ENCODE measurements around the gene LMBRD1. TPM values are rescaled to one million over a fixed set of nuclear protein-coding genes. Genes with fewer than 3 reads are reported as not detected.
"Not testable (repeated sequence)": the region's sequence is repeated elsewhere in the genome, so short reads cannot be mapped to it uniquely, and the experiment has no call there.

LMBRD1 gene
- total RNA-seq, 1 donor from 2014 or later, result 68.8 TPM

- peak; percentile 67 for DNase-seq
These were observed 653 bp downstream of the LMBRD1 start for GRCh38 chr6:69796073-69796641.

GRCh38 chr6:69795469-69796072 lies 1.2 kb downstream of the LMBRD1 start:
- DNase-seq, result peak; percentile 34

- peak; percentile 24 for DNase-seq
These were observed 4.5 kb downstream of the LMBRD1 start for GRCh38 chr6:69792292-69792691.

DNA sequence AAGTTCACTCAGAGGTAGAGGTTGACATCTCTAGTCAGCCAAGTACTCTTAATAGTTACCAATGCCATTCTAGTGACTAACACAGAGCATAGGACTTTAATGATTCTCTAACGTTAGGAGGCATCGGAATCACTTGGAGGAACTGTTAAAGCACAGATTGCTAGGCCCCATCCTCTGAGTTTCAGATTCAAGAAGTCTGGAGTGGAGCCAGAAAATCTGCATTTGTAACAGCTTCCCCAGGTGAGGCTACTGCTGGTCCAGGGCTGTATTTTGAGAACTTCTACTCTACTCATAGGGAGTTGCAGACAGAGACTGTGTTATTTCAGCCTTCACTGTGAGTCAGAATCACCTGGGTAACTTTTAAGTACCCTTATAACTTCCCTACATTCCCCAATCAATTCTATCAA lies 5.7 kb downstream of the LMBRD1 start:
- peak; percentile 30 for DNase-seq

- DNase-seq, result no peak
These were observed 6.2 kb downstream of the LMBRD1 start for GRCh38 chr6:69790629-69791028.

- no peak for DNase-seq
These were observed 7.2 kb downstream of the LMBRD1 start for GRCh38 chr6:69789578-69789977.

- not testable (repeated sequence) for DNase-seq
These were observed 9.4 kb downstream of the LMBRD1 start for GRCh38 chr6:69787436-69787835.

GRCh38 chr6:69785697-69786096 lies 11.1 kb downstream of the LMBRD1 start:
- no peak for DNase-seq

GRCh38 chr6:69784595-69785377 lies 12.0 kb downstream of the LMBRD1 start:
- DNase-seq, result no peak

GRCh38 chr6:69783108-69783507 lies 13.7 kb downstream of the LMBRD1 start:
- DNase-seq, result no peak

GRCh38 chr6:69780585-69781178 lies 16.1 kb downstream of the LMBRD1 start:
- no peak for DNase-seq

GRCh38 chr6:69775941-69776340 lies 20.9 kb downstream of the LMBRD1 start:
- DNase-seq, result no peak

DNA sequence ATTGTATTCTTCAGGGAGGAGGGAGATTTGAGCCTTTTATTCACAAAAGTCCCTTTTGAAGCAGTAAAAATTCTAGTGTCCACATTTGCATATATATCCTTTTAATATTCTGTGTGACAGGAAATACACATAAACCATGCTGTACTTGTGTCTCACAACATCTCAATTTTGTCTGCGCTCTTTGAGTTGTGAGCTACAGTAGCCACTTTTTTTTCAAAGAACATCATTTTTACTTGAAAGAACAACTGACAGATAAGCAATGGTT lies 21.3 kb downstream of the LMBRD1 start:
- DNase-seq, result no peak

DNA sequence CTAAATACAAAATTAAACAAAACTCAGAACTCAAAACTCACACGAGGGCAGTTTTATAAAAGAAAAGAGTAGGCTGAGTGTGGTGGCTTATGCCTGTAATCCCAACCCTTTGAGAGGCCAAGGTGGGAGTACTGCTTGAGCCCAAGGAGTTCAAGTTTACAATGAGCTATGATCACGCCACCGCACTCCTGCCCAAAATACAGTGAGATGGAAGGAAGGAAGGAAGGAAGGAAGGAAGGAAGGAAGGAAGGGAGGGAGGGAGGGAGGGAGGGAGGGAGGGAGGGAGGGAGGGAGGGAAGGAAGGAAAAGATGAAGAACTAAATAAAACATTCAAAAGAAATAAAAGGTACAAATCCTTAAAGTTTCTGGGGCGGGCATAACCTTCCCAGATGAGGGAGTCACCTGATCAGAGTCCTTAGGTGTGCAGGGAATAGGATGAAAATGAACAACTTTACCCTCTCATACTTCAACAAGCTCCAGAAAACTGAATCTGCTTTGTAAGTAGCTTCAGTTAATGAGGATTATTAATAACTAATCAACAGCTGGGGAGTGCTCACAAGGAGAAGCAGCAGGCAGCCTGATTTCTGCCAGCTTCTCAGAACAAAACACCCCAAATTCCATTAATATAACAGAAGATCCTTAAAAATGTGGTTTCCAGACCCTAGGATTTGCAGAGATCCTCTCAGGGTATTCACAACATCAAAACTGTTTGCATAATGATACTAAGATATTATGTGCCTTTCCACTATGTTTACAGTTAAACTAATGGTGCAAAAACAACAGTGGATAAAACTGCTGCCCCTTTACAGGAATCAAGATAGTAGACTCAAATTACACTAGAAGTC lies 21.8 kb downstream of the LMBRD1 start:
- DNase-seq, result no peak

DNA sequence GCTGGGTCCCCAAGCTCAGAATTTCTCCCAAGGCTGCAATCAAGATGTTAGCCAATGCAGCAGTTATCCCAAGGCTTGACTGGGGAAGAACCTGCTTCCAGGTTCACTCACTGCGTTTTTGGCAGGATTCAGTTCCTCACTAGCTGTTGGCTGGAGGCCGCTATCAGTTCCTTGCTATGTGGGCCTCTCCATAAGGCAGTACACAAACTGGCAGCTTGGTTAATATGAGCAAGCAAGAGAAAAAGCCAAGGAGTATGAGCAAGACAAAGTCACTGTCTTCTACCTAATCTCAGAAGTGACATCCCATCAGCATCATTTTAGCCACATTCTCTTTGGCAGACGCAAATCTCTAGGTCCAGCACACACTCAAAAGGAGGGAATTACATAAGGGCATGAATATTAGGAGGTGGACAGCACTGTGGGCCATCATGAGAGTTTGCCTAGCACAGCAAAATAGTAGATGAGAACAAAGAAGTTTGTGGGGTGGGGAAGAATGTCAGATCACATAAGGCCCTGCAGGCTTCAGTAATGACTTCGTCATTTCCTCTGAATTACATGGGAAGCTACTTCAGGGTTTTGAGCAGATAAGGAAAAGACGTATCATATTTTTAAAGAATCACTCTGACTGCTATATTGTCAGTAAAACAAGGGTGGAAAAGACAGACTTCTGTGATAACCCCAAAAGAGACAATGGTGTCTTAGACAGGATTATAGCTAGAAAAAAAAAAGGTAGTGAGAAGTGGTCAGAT lies 25.5 kb downstream of the LMBRD1 start:
- no peak for DNase-seq

DNA sequence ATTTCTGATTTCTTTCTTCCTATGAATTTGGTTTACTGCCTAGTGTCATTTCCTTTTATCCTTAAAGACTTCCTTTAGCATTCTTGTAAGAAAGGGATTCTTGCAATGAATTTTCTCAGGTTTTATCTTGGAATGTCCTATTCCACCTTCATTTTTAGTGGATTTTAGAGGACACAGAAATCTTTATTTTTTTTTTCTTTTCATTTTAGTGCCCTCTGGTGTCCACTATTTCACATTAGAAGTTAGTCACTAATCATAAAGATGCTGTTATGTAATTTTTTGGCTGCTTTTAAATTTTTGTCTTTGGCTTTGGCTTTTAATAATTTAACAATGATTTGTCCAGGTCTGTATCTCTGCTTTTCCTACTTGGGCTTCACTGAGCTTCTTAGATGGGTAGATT lies 28.1 kb downstream of the LMBRD1 start:
- DNase-seq, result no peak

GRCh38 chr6:69763763-69764162 lies 33.0 kb downstream of the LMBRD1 start:
- no peak for DNase-seq

DNA sequence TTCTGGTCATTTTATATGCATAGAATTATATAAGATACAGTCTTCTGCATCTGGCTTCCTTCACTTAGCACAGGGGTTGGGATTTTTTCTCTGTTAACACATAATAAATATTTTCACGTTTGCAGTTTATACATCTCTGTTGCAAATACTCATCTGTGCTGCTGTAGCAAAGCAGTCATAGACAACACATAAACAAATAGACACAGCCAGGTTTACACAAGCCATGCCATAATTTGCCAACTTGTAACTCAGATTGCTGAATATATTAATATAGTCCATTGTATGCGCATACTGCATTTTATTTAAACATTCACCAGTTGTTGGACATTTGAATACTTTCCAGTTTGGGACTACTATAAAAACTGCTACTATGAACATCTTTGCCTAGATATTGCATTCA lies 35.0 kb downstream of the LMBRD1 start:
- no peak for DNase-seq

- DNase-seq, result no peak
These were observed 38.6 kb downstream of the LMBRD1 start for GRCh38 chr6:69758214-69758613.

GRCh38 chr6:69756907-69757306 lies 39.9 kb downstream of the LMBRD1 start:
- no peak for DNase-seq

DNA sequence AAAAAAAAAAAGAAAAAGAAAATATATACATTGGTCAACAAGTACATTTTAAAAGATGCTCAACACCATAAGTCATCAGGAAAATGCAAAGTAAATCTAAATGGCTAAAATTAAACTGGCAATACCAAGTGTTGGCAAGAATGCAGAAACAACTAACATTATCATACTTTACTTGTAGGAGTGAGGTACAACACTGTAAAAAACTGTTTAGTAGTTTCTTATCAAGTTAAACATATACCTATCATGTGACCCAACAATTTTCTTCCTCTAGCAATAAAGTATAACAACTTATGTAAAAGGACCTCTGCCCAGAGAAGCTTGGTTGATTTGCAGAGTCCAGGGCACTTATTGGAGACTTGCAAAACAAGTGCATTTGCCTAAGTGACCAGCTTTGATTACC lies 40.4 kb downstream of the LMBRD1 start:
- DNase-seq, result no peak

- DNase-seq, result no peak
These were observed 61.8 kb downstream of the LMBRD1 start for GRCh38 chr6:69735027-69735426.

All from tongue (tissue), 2 donors.